KBM-7 (cell line): ENCODE results near the gene TTC22.

Experiments used
- DNase-seq: peaks from one replicate; pipeline ENCODE4 v3.0.0-alpha.2; 2015
- in situ Hi-C: fragments of 300-500 bp; cut with MboI; formaldehyde crosslinking; loops from 2 replicates; pipeline ENCODE4 v1.14.3; 2020; ENCODE audit warnings: low sequenced_read_pairs, low pct_unique_long_range_greater_than_20kb, mixed read lengths

Gene TTC22

GRCh38 chr1:54738244-54738643 is 62.9 kb downstream of the TTC22 start:
- no peak for DNase-seq
- in situ Hi-C loops: no loop called here

GRCh38 chr1:54736685-54737084 is 64.4 kb downstream of the TTC22 start:
- in situ Hi-C loops: no loop called here
- no peak for DNase-seq
